Skeletal muscle satellite cell (primary cell): ENCODE data around the gene LIPK.
"Not testable (repeated sequence)": the region's sequence is repeated elsewhere in the genome, so short reads cannot be mapped to it uniquely, and the experiment has no call there.

Source experiments
- H3K27me3 ChIP-seq: 2 replicates; pipeline ENCODE4 v1.7.0; 2013; ENCODE audit warnings: low read length; ENCODE audit not compliant: control insufficient read depth, insufficient read depth
- H3K36me3 ChIP-seq: 2 replicates; pipeline ENCODE4 v1.7.0; 2013; ENCODE audit warnings: mild to moderate bottlenecking, control low read depth, low read length; ENCODE audit not compliant: insufficient read depth
- H3K4me1 ChIP-seq: 2 replicates; pipeline ENCODE4 v1.7.0; 2013; ENCODE audit warnings: low read length; ENCODE audit not compliant: control insufficient read depth, insufficient read depth
- H3K4me2 ChIP-seq: 2 replicates; pipeline ENCODE4 v1.7.0; 2013; ENCODE audit warnings: mild to moderate bottlenecking, low read length
- H3K4me3 ChIP-seq: 2 replicates; pipeline ENCODE4 v1.7.0; 2013; ENCODE audit warnings: low read length
- H3K9ac ChIP-seq: 2 replicates; pipeline ENCODE4 v1.7.0; 2013; ENCODE audit warnings: mild to moderate bottlenecking, low read depth, low read length, moderate library complexity
- H3K9me3 ChIP-seq: replicated peaks from 2 replicates; pipeline ENCODE4 v1.7.0; 2013; ENCODE audit warnings: mild to moderate bottlenecking, control low read depth, low read length

LIPK gene

DNA sequence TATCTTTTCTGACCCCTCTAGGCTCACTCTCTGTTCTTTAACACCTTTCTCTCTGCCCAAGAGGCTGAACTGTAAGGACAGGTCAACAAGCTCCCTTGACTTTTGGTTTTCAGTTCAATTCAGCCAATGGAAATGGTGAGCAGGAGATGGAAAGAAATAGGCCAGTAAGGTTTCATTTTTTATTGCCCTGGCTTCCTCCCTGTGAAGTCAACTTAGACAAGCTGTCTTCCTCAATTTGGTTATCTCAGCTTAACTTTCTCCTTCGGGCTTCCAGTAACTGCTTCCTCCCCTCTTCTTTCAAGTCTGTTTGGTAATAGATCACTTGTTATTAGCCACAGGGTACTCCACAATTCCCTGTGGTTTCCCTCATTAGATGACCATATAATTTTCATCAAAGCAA lies 19.7 kb downstream of the LIPK start:
- H3K36me3 ChIP-seq = no peaks in the 10 kb centered on the region
- no peak overlapping the region for H3K4me3 ChIP-seq

DNA sequence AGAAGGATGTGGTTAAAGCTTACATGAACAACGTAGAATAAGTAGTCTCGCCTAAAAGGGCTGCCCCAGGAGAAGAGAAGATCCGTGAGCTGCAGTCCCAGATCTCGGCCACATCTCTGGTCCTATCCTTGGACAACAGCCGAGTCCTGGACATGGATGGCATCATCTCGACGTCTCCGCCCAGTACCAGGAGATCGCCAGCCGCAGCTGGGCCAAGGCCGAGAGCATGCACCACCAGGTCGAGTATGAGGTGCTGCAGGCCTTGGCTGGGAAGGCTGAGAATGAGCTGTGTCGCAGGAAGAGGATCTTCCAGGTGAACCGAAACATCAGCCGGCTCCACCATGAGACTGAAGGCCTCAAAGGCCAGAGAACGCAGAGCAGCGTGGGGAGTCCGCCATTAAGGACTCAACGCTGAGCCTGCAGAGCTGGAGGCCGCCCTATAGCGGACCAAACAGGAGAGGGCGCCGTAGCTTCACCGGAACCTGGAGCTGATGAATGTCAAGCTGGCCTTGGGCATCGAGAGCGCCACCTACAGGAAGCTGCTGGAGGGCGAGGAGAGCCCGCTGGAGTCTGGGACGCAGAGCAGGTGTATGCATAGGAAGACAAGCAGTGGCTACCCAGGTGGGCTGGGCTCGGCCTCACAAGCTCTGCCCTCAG lies 22.2 kb downstream of the LIPK start:
- H3K4me1 ChIP-seq = no peaks in the 10 kb centered on the region
- H3K4me2 ChIP-seq = no peak overlapping the region
- H3K4me3 ChIP-seq = no peak overlapping the region
- no peaks in the 10 kb centered on the region for H3K36me3 ChIP-seq
- H3K27me3 ChIP-seq = no peaks in the 10 kb centered on the region
- H3K9me3 ChIP-seq = no peaks in the 10 kb centered on the region
- H3K9ac ChIP-seq = no peak overlapping the region

More for the DNA sequence above, 19.7 kb downstream of the LIPK start:
- H3K9me3 ChIP-seq = no peaks in the 10 kb centered on the region
- no peak overlapping the region for H3K4me2 ChIP-seq
- no peaks in the 10 kb centered on the region for H3K27me3 ChIP-seq
- H3K4me1 ChIP-seq = no peaks in the 10 kb centered on the region
- H3K9ac ChIP-seq = no peak overlapping the region

DNA sequence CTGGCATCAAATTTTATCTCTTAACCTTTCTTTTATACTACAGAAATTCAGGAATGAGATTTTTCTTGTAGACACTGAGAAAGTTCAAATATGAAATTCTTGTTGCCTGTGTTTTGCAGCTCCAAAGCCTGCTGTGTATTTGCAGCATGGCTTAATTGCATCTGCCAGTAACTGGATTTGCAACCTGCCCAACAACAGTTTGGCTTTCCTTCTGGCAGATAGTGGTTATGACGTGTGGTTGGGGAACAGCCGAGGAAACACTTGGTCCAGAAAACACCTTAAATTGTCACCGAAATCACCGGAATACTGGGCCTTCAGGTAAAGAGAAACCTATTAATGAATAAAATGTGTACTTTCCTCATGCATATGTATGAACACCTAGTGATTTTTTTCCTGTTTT lies 24.8 kb downstream of the LIPK start:
- Histone ChIP-seq H3K36me3 (no peaks in the 10 kb centered on the region), H3K27me3 (no peaks in the 10 kb centered on the region), H3K9me3 (no peaks in the 10 kb centered on the region), H3K4me3 (no peak overlapping the region), H3K9ac (no peak overlapping the region), H3K4me1 (peaks cover 7% of the 10 kb centered on the region), H3K4me2 (no peak overlapping the region)

DNA sequence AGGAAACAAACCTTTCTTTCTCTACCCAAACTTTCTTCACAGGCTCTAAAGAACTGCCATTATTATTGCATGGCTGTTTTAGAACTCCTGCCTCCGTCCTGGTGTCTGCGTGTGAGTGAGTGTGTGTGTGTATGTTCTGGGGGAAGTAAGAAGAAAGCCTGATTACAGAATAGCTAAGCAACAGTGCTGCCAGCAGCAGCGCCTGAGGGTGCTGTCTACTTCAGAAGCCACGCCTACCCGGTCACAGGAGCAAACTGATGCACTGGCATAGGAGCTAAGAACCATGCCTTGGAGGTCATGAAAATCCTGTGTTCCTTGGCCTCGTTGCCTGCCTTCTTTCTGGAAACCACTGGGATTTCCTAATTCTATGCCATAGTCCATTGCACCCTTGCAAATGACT lies 25.2 kb downstream of the LIPK start:
- Histone ChIP-seq H3K9ac (no peak overlapping the region), H3K4me1 (peaks cover 11% of the 10 kb centered on the region), H3K27me3 (no peaks in the 10 kb centered on the region), H3K4me3 (no peak overlapping the region), H3K9me3 (no peaks in the 10 kb centered on the region), H3K36me3 (no peaks in the 10 kb centered on the region), H3K4me2 (no peak overlapping the region)

DNA sequence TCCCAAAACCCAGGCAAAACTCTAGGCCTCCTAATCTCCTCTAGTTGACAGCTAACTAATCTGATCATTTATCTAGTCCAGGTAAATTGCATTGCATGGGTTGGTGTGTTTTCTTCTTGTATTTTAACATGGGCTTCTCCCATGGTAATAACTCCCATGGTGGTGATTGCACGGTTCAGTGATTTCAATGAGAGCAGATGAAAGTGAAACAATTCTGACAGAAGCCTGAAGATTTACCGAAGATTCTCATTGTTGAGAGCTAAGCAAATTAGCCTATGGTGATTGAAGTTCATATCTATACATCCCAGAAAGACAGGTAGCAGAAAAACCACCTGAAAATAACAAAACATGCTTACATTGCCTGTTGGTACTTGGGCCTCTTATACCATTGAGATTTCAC lies 27.2 kb downstream of the LIPK start:
- Histone ChIP-seq H3K4me3 (no peak overlapping the region), H3K36me3 (no peaks in the 10 kb centered on the region), H3K4me1 (peaks cover 11% of the 10 kb centered on the region), H3K9ac (no peak overlapping the region), H3K4me2 (no peak overlapping the region), H3K27me3 (no peaks in the 10 kb centered on the region), H3K9me3 (no peaks in the 10 kb centered on the region)

DNA sequence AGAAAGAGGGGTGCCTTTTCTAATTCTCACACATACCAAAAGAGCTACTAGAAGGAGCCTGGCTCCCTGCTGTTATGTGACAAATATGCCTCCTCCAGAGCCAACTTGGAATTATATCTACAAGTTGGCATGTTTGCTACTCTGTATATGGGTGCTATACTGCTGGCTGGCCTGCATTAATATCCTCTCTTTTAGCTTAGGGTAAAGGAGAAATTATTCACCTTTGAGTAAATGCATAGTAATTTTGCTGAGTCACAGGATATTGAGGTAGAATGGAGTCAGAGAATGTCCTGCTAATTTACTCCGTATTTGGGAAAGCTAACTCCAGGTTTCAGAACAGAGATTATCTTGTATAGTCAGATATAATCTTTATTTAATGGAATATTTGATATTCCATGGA lies 29.6 kb downstream of the LIPK start:
- Histone ChIP-seq H3K36me3 (no peaks in the 10 kb centered on the region), H3K4me1 (peaks cover 11% of the 10 kb centered on the region), H3K27me3 (no peaks in the 10 kb centered on the region), H3K9ac (no peak overlapping the region), H3K9me3 (no peaks in the 10 kb centered on the region), H3K4me3 (no peak overlapping the region), H3K4me2 (peak overlapping the region; percentile 18)

DNA sequence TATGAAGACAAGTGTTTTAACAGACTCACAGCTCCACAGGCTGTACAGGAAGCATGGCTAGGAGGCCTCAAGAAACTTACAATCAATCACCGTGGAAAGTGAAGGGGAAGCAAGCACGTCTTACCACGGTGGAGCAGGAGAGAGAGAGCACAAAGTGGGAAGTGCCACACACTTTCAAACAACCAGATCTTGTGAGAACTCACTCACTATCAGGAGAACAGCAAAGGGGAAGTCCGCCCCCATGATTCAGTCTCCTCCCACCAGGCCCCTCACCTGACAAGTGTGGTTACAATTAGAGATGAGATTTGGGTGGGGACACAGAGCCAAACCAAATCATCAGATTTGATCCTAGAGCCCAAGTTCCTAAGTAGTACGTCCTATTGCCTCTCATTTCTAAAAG lies 35.9 kb downstream of the LIPK start:
- H3K4me1 ChIP-seq, H3K9ac ChIP-seq, H3K4me3 ChIP-seq, H3K36me3 ChIP-seq, H3K27me3 ChIP-seq, H3K4me2 ChIP-seq, H3K9me3 ChIP-seq: not testable (repeated sequence)

DNA sequence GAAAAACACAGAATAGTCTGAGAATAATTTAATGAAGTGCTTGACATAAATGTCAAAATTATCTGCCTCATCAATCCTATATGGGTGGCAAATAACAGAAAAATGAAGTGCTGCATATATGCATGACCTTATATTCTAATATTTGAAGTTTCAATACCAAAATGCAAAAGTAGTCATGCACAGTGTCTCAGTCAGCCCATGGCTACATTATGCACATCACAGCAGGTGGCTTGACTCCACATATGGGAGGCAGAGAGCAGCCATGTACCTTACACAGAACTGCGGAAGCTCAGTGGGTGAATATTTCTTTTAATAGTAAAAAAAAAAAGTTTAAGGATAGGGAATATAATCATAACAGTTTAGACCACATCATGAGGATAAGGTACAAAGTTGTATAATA lies 36.4 kb downstream of the LIPK start:
- no peak overlapping the region for H3K4me2 ChIP-seq
- H3K36me3 ChIP-seq = no peaks in the 10 kb centered on the region
- no peaks in the 10 kb centered on the region for H3K27me3 ChIP-seq
- no peaks in the 10 kb centered on the region for H3K4me1 ChIP-seq
- H3K4me3 ChIP-seq = no peak overlapping the region
- peaks cover 5% of the 10 kb centered on the region for H3K9me3 ChIP-seq
- H3K9ac ChIP-seq = no peak overlapping the region

DNA sequence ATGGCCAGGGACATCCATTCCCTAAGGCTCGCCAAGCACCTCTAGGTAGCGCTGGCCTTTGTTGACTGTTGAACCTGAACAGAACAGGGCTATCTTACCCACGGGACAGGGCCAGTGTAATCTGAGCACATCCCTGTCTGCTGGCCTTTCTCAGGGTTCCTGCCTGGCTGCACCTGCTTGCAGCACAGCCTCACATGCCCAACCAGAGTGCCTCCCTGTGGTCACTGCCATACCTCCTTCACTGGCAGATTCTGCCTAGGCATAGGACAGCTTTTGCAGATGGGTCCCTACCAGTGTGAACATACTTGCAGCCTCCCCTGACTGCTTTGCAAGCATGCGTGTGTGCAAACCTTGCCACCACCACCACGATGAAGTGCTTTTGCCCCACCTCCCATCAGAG lies 38.0 kb downstream of the LIPK start:
- Histone ChIP-seq H3K9me3 (peaks cover 5% of the 10 kb centered on the region), H3K4me1 (no peaks in the 10 kb centered on the region), H3K9ac (no peak overlapping the region), H3K36me3 (no peaks in the 10 kb centered on the region), H3K27me3 (no peaks in the 10 kb centered on the region), H3K4me3 (no peak overlapping the region), H3K4me2 (no peak overlapping the region)

DNA sequence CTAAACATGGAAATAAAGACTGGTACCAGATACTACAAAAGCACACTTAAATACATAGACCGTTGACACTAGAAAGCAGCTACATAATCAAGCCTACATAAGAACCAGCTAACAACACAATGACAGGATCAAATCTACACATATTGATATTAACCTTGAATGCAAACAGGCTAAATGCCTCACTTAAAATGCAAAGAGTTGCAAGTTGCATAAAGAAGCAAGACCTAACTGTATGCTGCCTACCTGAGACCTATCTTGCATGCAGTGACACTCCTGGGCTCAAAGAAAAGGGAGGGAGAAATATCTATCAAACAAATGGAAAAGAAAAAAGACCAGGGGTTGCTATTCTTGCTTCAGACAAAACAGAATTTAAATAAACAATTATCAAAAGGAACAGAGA lies 39.6 kb downstream of the LIPK start:
- Histone ChIP-seq H3K36me3 (no peaks in the 10 kb centered on the region), H3K9ac (no peak overlapping the region), H3K4me2 (no peak overlapping the region), H3K4me1 (no peaks in the 10 kb centered on the region), H3K4me3 (no peak overlapping the region), H3K9me3 (peaks cover 5% of the 10 kb centered on the region), H3K27me3 (no peaks in the 10 kb centered on the region)

DNA sequence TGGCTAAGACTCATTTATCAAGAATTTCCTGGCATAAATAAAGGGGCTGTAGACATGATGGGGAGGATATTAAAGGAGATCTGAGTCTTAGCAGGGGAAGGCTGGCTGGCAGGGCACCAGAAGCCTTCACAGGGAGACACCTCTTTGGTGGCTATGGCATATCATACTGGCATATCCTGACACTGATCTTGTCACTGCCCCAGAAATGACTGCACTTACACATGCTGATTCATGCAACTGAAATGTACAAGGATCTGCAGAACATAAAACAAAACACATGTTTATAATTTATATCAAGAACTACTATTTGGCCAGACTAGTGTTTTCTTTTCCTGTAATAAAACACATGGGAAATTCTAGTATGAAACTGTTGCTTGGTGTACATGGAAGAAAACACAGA lies 48.2 kb downstream of the LIPK start:
- H3K4me3 ChIP-seq = no peak overlapping the region
- H3K27me3 ChIP-seq = no peaks in the 10 kb centered on the region
- H3K9ac ChIP-seq = no peak overlapping the region
- no peaks in the 10 kb centered on the region for H3K9me3 ChIP-seq
- H3K4me2 ChIP-seq = peak overlapping the region; percentile 42
- H3K4me1 ChIP-seq = peaks cover 17% of the 10 kb centered on the region
- no peaks in the 10 kb centered on the region for H3K36me3 ChIP-seq

DNA sequence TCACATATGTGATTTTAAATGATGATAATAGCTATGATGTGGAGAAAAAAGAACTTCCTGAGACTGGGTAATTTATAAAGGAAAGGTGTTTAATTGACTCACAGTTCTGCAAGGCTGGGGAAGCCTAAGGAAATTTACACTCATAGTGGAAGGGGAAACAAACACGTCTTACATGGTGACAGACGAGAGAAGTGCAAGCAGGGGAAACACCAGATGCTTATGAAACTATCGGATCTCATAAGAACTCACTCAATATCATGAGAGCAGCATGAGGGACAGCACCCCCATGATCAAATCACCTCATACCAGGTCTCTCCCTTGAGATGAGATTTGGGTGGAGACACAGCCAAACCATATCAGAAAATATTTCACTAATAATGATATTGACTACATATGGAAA lies 49.7 kb downstream of the LIPK start:
- Histone ChIP-seq H3K36me3 (no peaks in the 10 kb centered on the region), H3K4me2 (no peak overlapping the region), H3K9me3 (no peaks in the 10 kb centered on the region), H3K27me3 (no peaks in the 10 kb centered on the region), H3K4me3 (no peak overlapping the region), H3K4me1 (peaks cover 20% of the 10 kb centered on the region), H3K9ac (no peak overlapping the region)
